Activated CD4-positive, alpha-beta T cell treated with anti-CD3 and anti-CD28 coated beads for 36 hours (primary cell): ENCODE results near the gene OXGR1. TPM values are rescaled to one million over a fixed set of nuclear protein-coding genes. Genes with fewer than 3 reads are reported as not detected.
A peak's percentile ranks its signal among the peaks of the same experiment; 100 is the strongest.
"Not testable (repeated sequence)": the region's sequence is repeated elsewhere in the genome, so short reads cannot be mapped to it uniquely, and the experiment has no call there.

ENCODE experiments used
- ATAC-seq: fragments of 200-7000 bp; cut with Tn5 transposase; one replicate; pipeline ENCODE4 v1.10.0; 2021; ENCODE audit warnings: mild to moderate bottlenecking, moderate library complexity
- CTCF ChIA-PET: fragments of 350-600 bp; sonication (Branson Sonifier 250); formaldehyde crosslinking; loops from one replicate; lab custom pipeline; 2021; ENCODE audit warnings: antibody characterized with exemption; lab: Charles Lee
- POLR2A ChIA-PET: fragments of 350-600 bp; sonication (Branson Sonifier 250); formaldehyde crosslinking; loops from one replicate; lab custom pipeline; 2021; ENCODE audit warnings: antibody characterized with exemption, inconsistent platforms; lab: Charles Lee
- DNase-seq: peaks from one replicate; pipeline ENCODE4 v3.0.0-alpha.2; 2020
- H3K27ac Mint-ChIP-seq: one replicate; pipeline ENCODE4 v1.8.0; 2021; ENCODE audit warnings: mixed read lengths
- H3K27me3 Mint-ChIP-seq: one replicate; pipeline ENCODE4 v1.8.0; 2021; ENCODE audit warnings: mixed read lengths
- H3K36me3 Mint-ChIP-seq: one replicate; pipeline ENCODE4 v1.8.0; 2021; ENCODE audit warnings: low read depth, mixed read lengths
- H3K4me1 Mint-ChIP-seq: one replicate; pipeline ENCODE4 v1.8.0; 2021; ENCODE audit warnings: mixed read lengths
- H3K4me3 Mint-ChIP-seq: one replicate; pipeline ENCODE4 v1.8.0; 2021; ENCODE audit warnings: mild to moderate bottlenecking, moderate library complexity, mixed read lengths
- H3K9me3 Mint-ChIP-seq: one replicate; pipeline ENCODE4 v1.8.0; 2021; ENCODE audit warnings: low read depth, mixed read lengths
- intact Hi-C, 2 experiments: fragments of 100-400 bp; cut with DNase I in 1 of 2; cut with micrococcal nuclease in 1 of 2; formaldehyde crosslinking; loops; one replicate each; pipeline versions ENCODE4 v1.14.2 to v1.15.1; 2022 to 2024; cut with DNase I, micrococcal nuclease
- total RNA-seq, 2 experiments: library from RNA; stranded (reverse); gene quantifications; one replicate each; pipeline ENCODE4 v1.2.3, GENCODE V29; 2021

OXGR1 gene
- total RNA-seq, 2 experiments from 2014 or later: not detected

GRCh38 chr13:96991072-96991471 is 3.2 kb downstream of the OXGR1 start:
- Mint-ChIP-seq H3K27ac (no peak overlapping the region), H3K9me3 (no peaks in the 10 kb centered on the region), H3K36me3 (no peaks in the 10 kb centered on the region), H3K4me1 (peaks cover 6% of the 10 kb centered on the region), H3K27me3 (peaks cover 37% of the 10 kb centered on the region), H3K4me3 (no peak overlapping the region)
- CTCF ChIA-PET: interaction anchor here (1.0 kb wide), 1 partner anchor 26 kb away, joined by 4 read pairs; no protein-coding TSS in a partner anchor
- intact Hi-C loops: no loop called here
- DNase-seq (no peak), ATAC-seq (no peak)
- POLR2A ChIA-PET: no interaction called here

- Mint-ChIP-seq H3K4me1 (peaks cover 4% of the 10 kb centered on the region), H3K4me3 (no peak overlapping the region), H3K27ac (no peak overlapping the region), H3K36me3 (no peaks in the 10 kb centered on the region), H3K27me3 (peaks cover 19% of the 10 kb centered on the region), H3K9me3 (no peaks in the 10 kb centered on the region)
- ChIA-PET POLR2A (no interaction called here), CTCF (no interaction called here)
- intact Hi-C loops: no loop called here
- DNase-seq (no peak), ATAC-seq (no peak)
Measured at GRCh38 chr13:96988441-96988840, 5.8 kb downstream of the OXGR1 start.

- H3K27me3 Mint-ChIP-seq: peaks cover 5% of the 10 kb centered on the region
- H3K27ac Mint-ChIP-seq: no peak overlapping the region
- peaks cover 11% of the 10 kb centered on the region for H3K4me1 Mint-ChIP-seq
- DNase-seq (peak; percentile 41), ATAC-seq (peak; percentile 81)
- intact Hi-C loops: no loop called here
- ChIA-PET CTCF (no interaction called here), POLR2A (no interaction called here)
- no peaks in the 10 kb centered on the region for H3K36me3 Mint-ChIP-seq
- H3K4me3 Mint-ChIP-seq: no peak overlapping the region
- H3K9me3 Mint-ChIP-seq: peaks cover 3% of the 10 kb centered on the region
Measured at GRCh38 chr13:96984051-96984508, 10.2 kb downstream of the OXGR1 start.

GRCh38 chr13:96982672-96983071 is 11.6 kb downstream of the OXGR1 start:
- peaks cover 11% of the 10 kb centered on the region for H3K4me1 Mint-ChIP-seq
- no peaks in the 10 kb centered on the region for H3K36me3 Mint-ChIP-seq
- ChIA-PET POLR2A (no interaction called here), CTCF (no interaction called here)
- H3K4me3 Mint-ChIP-seq: no peak overlapping the region
- intact Hi-C loops: no loop called here
- peaks cover 6% of the 10 kb centered on the region for H3K27me3 Mint-ChIP-seq
- ATAC-seq (no peak), DNase-seq (no peak)
- peaks cover 6% of the 10 kb centered on the region for H3K9me3 Mint-ChIP-seq
- no peak overlapping the region for H3K27ac Mint-ChIP-seq

GRCh38 chr13:96979861-96980260 is 14.4 kb downstream of the OXGR1 start:
- POLR2A ChIA-PET, DNase-seq, H3K27ac Mint-ChIP-seq, ATAC-seq, CTCF ChIA-PET, intact Hi-C loops, H3K36me3 Mint-ChIP-seq, H3K4me3 Mint-ChIP-seq: not testable (repeated sequence)
- Mint-ChIP-seq H3K27me3 (peaks cover 19% of the 10 kb centered on the region), H3K4me1 (peaks cover 11% of the 10 kb centered on the region), H3K9me3 (peaks cover 11% of the 10 kb centered on the region)

DNA sequence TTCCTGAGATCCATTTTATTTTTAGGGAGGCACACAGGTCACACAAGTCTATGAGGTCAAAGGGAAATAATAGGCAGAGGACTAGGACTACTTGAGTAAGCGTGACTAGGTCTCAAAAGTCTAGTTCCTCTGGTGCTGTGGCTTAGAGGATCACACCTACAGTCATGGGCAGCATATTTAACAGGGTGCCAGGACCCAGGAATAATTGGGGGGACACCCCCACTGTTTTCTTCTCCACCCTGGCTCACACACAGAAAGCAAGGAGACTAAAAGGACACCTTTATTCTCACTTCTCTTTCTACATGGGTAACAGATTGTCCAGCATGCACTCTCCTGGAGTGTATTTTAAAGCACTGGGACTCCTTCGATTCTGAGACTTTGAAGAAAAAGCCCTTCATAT is 26.2 kb downstream of the OXGR1 start:
- ChIA-PET CTCF (no interaction called here), POLR2A (no interaction called here)
- Mint-ChIP-seq H3K4me1 (no peaks in the 10 kb centered on the region), H3K9me3 (peaks cover 30% of the 10 kb centered on the region), H3K4me3 (no peak overlapping the region), H3K27me3 (peaks cover 2% of the 10 kb centered on the region), H3K27ac (no peak overlapping the region), H3K36me3 (no peaks in the 10 kb centered on the region)
- intact Hi-C loops: no loop called here
- ATAC-seq: no peak
- no peak for DNase-seq

GRCh38 chr13:96967248-96967745 is 27.0 kb downstream of the OXGR1 start:
- CTCF ChIA-PET: no interaction called here

GRCh38 chr13:96966415-96967102 is 27.7 kb downstream of the OXGR1 start:
- CTCF ChIA-PET: no interaction called here
- Mint-ChIP-seq H3K36me3 (no peaks in the 10 kb centered on the region), H3K4me1 (no peaks in the 10 kb centered on the region), H3K27me3 (no peaks in the 10 kb centered on the region), H3K9me3 (peaks cover 30% of the 10 kb centered on the region), H3K27ac (no peak overlapping the region), H3K4me3 (no peak overlapping the region)
- intact Hi-C loops: no loop called here
- ATAC-seq (no peak), DNase-seq (no peak)
- POLR2A ChIA-PET: no interaction called here

More at GRCh38 chr13:96967248-96967745, 27.0 kb downstream of the OXGR1 start:
- no peak for ATAC-seq
- H3K36me3 Mint-ChIP-seq: no peaks in the 10 kb centered on the region
- POLR2A ChIA-PET: no interaction called here
- peaks cover 30% of the 10 kb centered on the region for H3K9me3 Mint-ChIP-seq
- no peak overlapping the region for H3K27ac Mint-ChIP-seq
- DNase-seq: no peak
- intact Hi-C loops: no loop called here
- H3K4me1 Mint-ChIP-seq: no peaks in the 10 kb centered on the region
- H3K4me3 Mint-ChIP-seq: no peak overlapping the region
- peaks cover 2% of the 10 kb centered on the region for H3K27me3 Mint-ChIP-seq

DNA sequence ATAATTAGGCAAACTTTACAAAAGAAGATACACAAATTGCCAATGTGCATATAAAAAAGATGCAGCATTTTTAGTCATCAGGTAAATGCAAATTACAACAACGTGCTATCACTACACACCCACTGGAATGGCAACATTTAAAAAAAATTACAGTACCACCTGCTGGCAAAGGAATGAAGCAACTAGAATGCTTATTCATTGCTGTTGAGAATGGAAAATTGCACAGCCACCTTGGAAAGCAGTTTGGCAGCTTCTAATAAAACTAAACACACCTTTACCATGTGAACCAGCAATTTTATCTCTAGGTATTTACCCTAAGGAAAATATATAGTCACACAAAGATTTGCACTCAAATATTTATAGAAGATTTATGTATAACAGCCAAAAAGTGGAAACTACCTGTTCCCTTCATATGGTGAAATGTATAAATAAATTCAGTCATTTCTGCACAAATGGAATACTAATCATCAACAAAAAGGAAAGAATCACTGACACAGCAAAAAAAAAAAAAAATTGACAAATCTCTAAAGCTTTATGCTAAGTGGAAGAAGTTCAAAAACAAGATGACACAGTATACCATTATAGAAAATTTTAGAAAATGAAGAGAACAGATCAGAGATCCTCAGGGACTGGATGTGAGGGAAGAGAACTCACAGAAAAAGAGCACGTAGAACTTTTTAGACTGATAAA is 30.3 kb downstream of the OXGR1 start:
- Mint-ChIP-seq H3K4me3 (no peak overlapping the region), H3K4me1 (no peaks in the 10 kb centered on the region), H3K9me3 (peaks cover 21% of the 10 kb centered on the region), H3K36me3 (no peaks in the 10 kb centered on the region), H3K27me3 (no peaks in the 10 kb centered on the region), H3K27ac (no peak overlapping the region)
- POLR2A ChIA-PET: no interaction called here
- CTCF ChIA-PET: interaction anchor here (1.4 kb wide), 1 partner anchor 11 kb away, joined by 3 read pairs; no protein-coding TSS in a partner anchor
- ATAC-seq: no peak
- no peak for DNase-seq
- intact Hi-C loops: no loop called here

DNA sequence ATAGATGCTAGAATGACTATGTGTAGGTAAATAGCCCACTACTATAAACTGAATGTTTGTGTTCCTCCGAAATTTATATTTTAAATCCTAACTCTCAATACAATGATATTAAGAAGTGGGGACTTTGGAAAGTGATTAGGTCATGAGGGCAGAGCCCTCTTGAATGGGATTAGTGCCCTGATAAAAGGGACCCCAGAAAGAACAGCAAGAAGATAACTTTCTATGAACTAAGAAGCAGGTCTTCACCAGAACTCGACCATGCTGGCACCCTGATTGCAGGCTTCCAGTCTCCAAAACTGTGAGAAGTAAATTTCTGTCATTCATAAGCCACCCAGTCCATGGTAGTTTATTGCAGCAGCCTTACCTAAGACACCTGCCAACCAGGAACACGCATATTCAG is 33.9 kb downstream of the OXGR1 start:
- peaks cover 2% of the 10 kb centered on the region for H3K27me3 Mint-ChIP-seq
- no peak overlapping the region for H3K27ac Mint-ChIP-seq
- no peaks in the 10 kb centered on the region for H3K36me3 Mint-ChIP-seq
- no peak overlapping the region for H3K4me3 Mint-ChIP-seq
- ChIA-PET POLR2A (interaction anchor here (0.6 kb wide), 1 partner anchor 1672 kb away, joined by 3 read pairs; no protein-coding TSS in a partner anchor), CTCF (no interaction called here)
- intact Hi-C loops: no loop called here
- no peak for ATAC-seq
- DNase-seq: no peak
- no peaks in the 10 kb centered on the region for H3K4me1 Mint-ChIP-seq
- peaks cover 2% of the 10 kb centered on the region for H3K9me3 Mint-ChIP-seq

DNA sequence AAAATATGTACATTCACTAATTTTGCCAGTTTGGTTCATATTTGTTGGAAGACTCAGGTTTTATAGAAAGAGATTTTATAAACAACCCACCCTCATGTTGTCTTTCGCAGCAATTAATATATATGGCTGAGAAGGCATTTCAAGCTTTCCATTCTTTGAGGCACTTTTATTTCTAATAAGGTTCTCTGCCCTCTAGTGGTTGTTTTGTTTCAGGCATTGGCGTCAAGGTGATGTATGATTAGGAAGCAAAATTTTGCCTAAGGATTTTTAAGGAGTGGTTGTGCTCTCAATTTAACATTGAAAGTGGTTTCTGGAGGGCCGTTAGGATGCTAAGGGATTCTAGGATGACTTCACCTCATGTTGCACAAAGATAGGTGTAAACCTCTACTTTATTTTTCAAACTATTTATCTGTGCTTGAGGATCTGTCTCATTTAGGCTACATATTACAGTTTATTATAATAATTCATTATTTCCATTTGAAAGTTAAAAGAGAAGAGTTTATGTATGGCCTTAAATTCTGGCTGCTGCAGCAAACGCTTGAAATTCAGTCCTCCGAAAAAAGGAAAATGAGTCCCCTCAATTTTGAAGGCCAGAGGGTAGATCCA is 35.9 kb downstream of the OXGR1 start:
- DNase-seq: peak; percentile 6
- intact Hi-C loops: loop anchor here (1.0 to 5.0 kb wide), 2 partner anchors 936 to 938 kb away; no protein-coding TSS in a partner anchor
- no peak for ATAC-seq
- Mint-ChIP-seq H3K4me3 (no peak overlapping the region), H3K4me1 (no peaks in the 10 kb centered on the region), H3K27me3 (peaks cover 2% of the 10 kb centered on the region), H3K27ac (no peak overlapping the region), H3K9me3 (no peaks in the 10 kb centered on the region), H3K36me3 (no peaks in the 10 kb centered on the region)
- ChIA-PET POLR2A (no interaction called here), CTCF (interaction anchor here (0.7 to 1.3 kb wide), 6 partner anchors 16 to 938 kb away, joined by 3 to 5 read pairs (median 3); no protein-coding TSS in a partner anchor)
